Heart right ventricle (tissue), 16 donors: ENCODE measurements around the gene THEM5. TPM values are rescaled to one million over a fixed set of nuclear protein-coding genes. Genes with fewer than 3 reads are reported as not detected.

Source experiments
- ATAC-seq, 8 donors: fragments of 200-7000 bp; cut with Tn5 transposase; one replicate each; pipeline ENCODE4 v1.9.1; 2020; ENCODE audit warnings: mild to moderate bottlenecking in 8 of 8, moderate library complexity in 8 of 8, moderate number of reproducible peaks in 1 of 8
- DNase-seq, 2 donors: peaks; one replicate each; pipeline ENCODE4 v3.0.0-alpha.2; 2020
- H3K27ac ChIP-seq, 10 donors: fragments of 200-600 bp; sonication (generic) in 2 of 10; one replicate each; pipeline versions ENCODE4 v1.5.0 to v1.8.0; 2020 to 2022; ENCODE audit warnings: mild to moderate bottlenecking in 3 of 10
- H3K27me3 ChIP-seq, 7 donors: fragments of 200-600 bp; one replicate each; pipeline ENCODE4 v1.8.0; 2021 to 2022; ENCODE audit warnings: mild to moderate bottlenecking in 2 of 7
- H3K36me3 ChIP-seq, 9 donors: fragments of 200-600 bp; sonication (generic) in 1 of 9; one replicate each; pipeline versions ENCODE4 v1.5.0 to v1.8.0; 2020 to 2022; ENCODE audit warnings: mild to moderate bottlenecking in 2 of 9
- H3K4me1 ChIP-seq, 9 donors: fragments of 200-600 bp; sonication (generic) in 1 of 9; one replicate each; pipeline versions ENCODE4 v1.5.0 to v1.8.0; 2020 to 2022; ENCODE audit warnings: mild to moderate bottlenecking in 4 of 9
- H3K4me3 ChIP-seq, 10 donors: fragments of 200-600 bp; sonication (generic) in 2 of 10; one replicate each; pipeline versions ENCODE4 v1.5.0 to v1.8.0; 2020 to 2022; ENCODE audit warnings: mild to moderate bottlenecking in 7 of 10, moderate library complexity in 2 of 10
- H3K9me3 ChIP-seq, 11 donors: fragments of 200-600 bp in 10 of 11; sonication (generic) in 2 of 11; one replicate each; pipeline versions ENCODE4 v1.5.0 to v1.8.0; 2013 to 2022; ENCODE audit warnings: mild to moderate bottlenecking in 2 of 11, control low read depth in 1 of 11, moderate library complexity in 1 of 11
- CTCF ChIP-seq, 9 donors: fragments of 200-600 bp; sonication (generic) in 2 of 9; IDR thresholded peaks; one replicate each; pipeline versions ENCODE4 v1.5.0 to v1.8.0; 2021 to 2022; ENCODE audit warnings: antibody characterized with exemption in 9 of 9, mild to moderate bottlenecking in 5 of 9, moderate library complexity in 1 of 9
- WGBS, 2 donors: extraction: QIAGEN DNeasy Blood & Tissue Kit; methylation state at CpG; one replicate each; pipeline ENCODE4 v1.1.7; 2013; ENCODE audit warnings: inconsistent platforms in 1 of 2; 5-methylcytosine and 5-hydroxymethylcytosine counted together
- intact Hi-C, 10 donors: fragments of 100-400 bp; cut with DNase I; formaldehyde crosslinking; loops; one replicate each; pipeline versions ENCODE4 v1.11.1 to v1.14.2; 2022
- polyA plus RNA-seq, 2 donors: library from polyadenylated mRNA; stranded (reverse); fragments of 200-250 nt; gene quantifications; one replicate each; pipeline ENCODE4 v1.2.3, GENCODE V29; 2013
- total RNA-seq, 10 donors: library from RNA; stranded (reverse); fragmentation: NEBNext Ultra II Directional in 3 of 10; extraction: Animal tissue kit (Norgen Biotek cat#: 25700) in 3 of 10; gene quantifications; one replicate each; pipeline versions ENCODE4 v1.2.1 to v1.2.4, GENCODE V29; 2021 to 2023
- donor health status: Arrhythmogenic right ventricular cardiomyopathy.
- donor health status: ischemic (EF 13 %, LVEDD 7.1; RV severe dilation, severe dysfunction).
- donor health status: healthy with polysubstance abuse.
- donor health status: DM: no; HTN: yes; CAD: no.
- donor health status: DM: no; HTN: no; CAD: no.
- donor health status: ischemic (EF 25% LVEDD 6.9; RV normal size, moderate dysfunction).
- donor health status: ischemic (EF 25% LVEDD 5.7; RV mildly dilated, moderate dysfunction).
- donor health status: healthy.
- donor health status: DM: yes; HTN: yes; CAD: no.
- donor health status: Ischemic cardiomyopathy.
- donor health status: ischemic (EF 35%, LVEDD 5.7; RV mildly dilated, moderate dysfunction).
- donor health status: nonischemic (EF 11% LVEDD 7.7; RV severe dilation, severe dysfunction).
- donor health status: DM: yes; HTN: yes; CAD: no.
- donor health status: PGD.
- donor health status: ischemic (EF 29% LVEDD 5.4; RV normal size, mild dysfunction).
- donor health status: nonischemic (EF 23%, LVEDD 6.1; RV moderate dilation, normal function).

THEM5 gene
- total and polyA plus RNA-seq, 12 donors, result 0.25 TPM; not detected in 11

GRCh38 chr1:151828921-151829320 lies 24.6 kb downstream of the THEM5 start:
- no peaks in the 10 kb centered on the region for H3K36me3 ChIP-seq
- intact Hi-C loops, result no loop called here
- 2 to 7% methylated on average over 11 to 12 of the region's 12 CpGs for WGBS, 2 donors
- no peaks in the 10 kb centered on the region for H3K27me3 ChIP-seq
- peaks cover 0 to 43% (median 25%) of the 10 kb centered on the region in 9 donors for H3K4me1 ChIP-seq
- no peak overlapping the region for H3K27ac ChIP-seq
- peak; percentile 45 to 63 for DNase-seq
- TF ChIP-seq CTCF (IDR thresholded peaks at IDR 0.05), result no peak
- no peak overlapping the region for H3K4me3 ChIP-seq
- peak in 4 of 8 donors; percentile 34 to 57 (median 40) for ATAC-seq
- no peaks in the 10 kb centered on the region for H3K9me3 ChIP-seq

GRCh38 chr1:151827853-151828252 lies 25.7 kb downstream of the THEM5 start:
- Histone ChIP-seq H3K9me3 (no peaks in the 10 kb centered on the region), H3K27me3 (no peaks in the 10 kb centered on the region), H3K4me1 (peaks cover 0 to 42% (median 25%) of the 10 kb centered on the region in 9 donors), H3K27ac (no peak overlapping the region), H3K4me3 (no peak overlapping the region), H3K36me3 (no peaks in the 10 kb centered on the region)
- DNase-seq, result no peak
- ATAC-seq, result no peak
- intact Hi-C loops, result no loop called here
- WGBS, 2 donors, result 59 to 64% methylated on average over 9 of the region's 9 CpGs
- no peak for TF ChIP-seq CTCF (IDR thresholded peaks at IDR 0.05)

GRCh38 chr1:151825751-151826660 lies 27.5 kb downstream of the THEM5 start:
- no peak overlapping the region for H3K4me3 ChIP-seq
- intact Hi-C loops, result no loop called here

GRCh38 chr1:151825204-151825603 lies 28.3 kb downstream of the THEM5 start:
- no peak for TF ChIP-seq CTCF (IDR thresholded peaks at IDR 0.05)
- Histone ChIP-seq H3K9me3 (no peaks in the 10 kb centered on the region), H3K4me1 (peaks cover 0 to 38% (median 18%) of the 10 kb centered on the region in 9 donors), H3K4me3 (no peak overlapping the region), H3K27ac (no peak overlapping the region), H3K36me3 (no peaks in the 10 kb centered on the region), H3K27me3 (no peaks in the 10 kb centered on the region)
- 67 to 75% methylated on average over 9 of the region's 9 CpGs for WGBS, 2 donors
- ATAC-seq (peak in 1 of 8 donors; percentile 28), DNase-seq (no peak)
- intact Hi-C loops, result no loop called here

More at GRCh38 chr1:151825751-151826660, 27.5 kb downstream of the THEM5 start:
- TF ChIP-seq CTCF (IDR thresholded peaks at IDR 0.05), result no peak
- H3K9me3 ChIP-seq, result no peaks in the 10 kb centered on the region
- H3K27me3 ChIP-seq, result no peaks in the 10 kb centered on the region
- no peak overlapping the region for H3K27ac ChIP-seq
- DNase-seq (no peak), ATAC-seq (no peak)
- no peaks in the 10 kb centered on the region for H3K36me3 ChIP-seq
- 51 to 56% methylated on average over 21 of the region's 21 CpGs for WGBS, 2 donors
- peaks cover 0 to 36% (median 18%) of the 10 kb centered on the region in 9 donors for H3K4me1 ChIP-seq
